Middle frontal gyrus (tissue), 1 donor: ENCODE measurements around the gene NPTN.
A peak's percentile ranks its signal among the peaks of the same experiment; 100 is the strongest.
"Not testable (repeated sequence)": the region's sequence is repeated elsewhere in the genome, so short reads cannot be mapped to it uniquely, and the experiment has no call there.

ENCODE experiments used
- DNase-seq: peaks from one replicate; pipeline ENCODE4 v3.0.0-alpha.2; 2015; ENCODE audit warnings: low spot score; ENCODE audit errors: extremely low spot score

The NPTN gene

GRCh38 chr15:73601451-73602445 is 31.4 kb downstream of the NPTN start:
- DNase-seq: peak; percentile 20

- DNase-seq: no peak
Observed at GRCh38 chr15:73600413-73601335, 32.5 kb downstream of the NPTN start.

GRCh38 chr15:73599934-73600333 is 33.3 kb downstream of the NPTN start:
- no peak for DNase-seq

- DNase-seq: no peak
Observed at GRCh38 chr15:73598530-73599160, 34.5 kb downstream of the NPTN start.

GRCh38 chr15:73597036-73597638 is 36.1 kb downstream of the NPTN start:
- no peak for DNase-seq

- no peak for DNase-seq
Observed at GRCh38 chr15:73596174-73596573, 37.0 kb downstream of the NPTN start.

GRCh38 chr15:73594109-73594508 is 39.1 kb downstream of the NPTN start:
- no peak for DNase-seq

- no peak for DNase-seq
Observed at GRCh38 chr15:73593304-73594074, 39.7 kb downstream of the NPTN start.

GRCh38 chr15:73590263-73590662 is 42.9 kb downstream of the NPTN start:
- DNase-seq: no peak

- DNase-seq: no peak
Observed at GRCh38 chr15:73589766-73590165, 43.4 kb downstream of the NPTN start.

GRCh38 chr15:73585871-73586654 is 47.1 kb downstream of the NPTN start:
- no peak for DNase-seq

GRCh38 chr15:73584699-73585420 is 48.3 kb downstream of the NPTN start:
- DNase-seq: no peak

GRCh38 chr15:73583544-73583943 is 49.6 kb downstream of the NPTN start:
- no peak for DNase-seq

- no peak for DNase-seq
Observed at GRCh38 chr15:73582851-73583379, 50.3 kb downstream of the NPTN start.

- DNase-seq: no peak
Observed at GRCh38 chr15:73578026-73578425, 55.2 kb downstream of the NPTN start.

- DNase-seq: not testable (repeated sequence)
Observed at GRCh38 chr15:73577593-73577992, 55.6 kb downstream of the NPTN start.

- no peak for DNase-seq
Observed at GRCh38 chr15:73575636-73576247, 57.4 kb downstream of the NPTN start.

- no peak for DNase-seq
Observed at GRCh38 chr15:73573572-73573971, 59.6 kb downstream of the NPTN start.
